GM12878 (cell line): ENCODE measurements around the gene CCDC159. TPM values are rescaled to one million over a fixed set of nuclear protein-coding genes. Genes with fewer than 3 reads are reported as not detected.

Experiments
- ATAC-seq: fragments of 200-7000 bp; cut with Tn5 transposase; 3 replicates; pipeline ENCODE4 v1.9.1; 2020; ENCODE audit warnings: mild to moderate bottlenecking, moderate library complexity
- BruUV-seq: library from RNA; stranded (reverse); fragments of 400-500 nt; replicated peaks from 2 replicates; lab custom pipeline; 2021; lab: Mats Ljungman, UMichigan
- CTCF ChIA-PET: fragments of 300-600 bp; sonication (Branson Sonifier 250); formaldehyde crosslinking; extraction: SDS; loops from one replicate; lab custom pipeline; 2021; ENCODE audit warnings: inconsistent platforms; lab: Yijun Ruan, JAX
- POLR2A ChIA-PET: fragments of 350-600 bp; formaldehyde crosslinking; extraction: SDS; loops from one replicate; lab custom pipeline; 2021; ENCODE audit warnings: inconsistent platforms; lab: Charles Lee
- RAD21 ChIA-PET: fragments of 300-600 bp; sonication (Branson Sonifier 250); formaldehyde crosslinking; loops from one replicate; lab custom pipeline; 2023; ENCODE audit warnings: antibody characterized with exemption; ENCODE audit not compliant: unreplicated experiment; lab: Charles Lee
- SMC1A ChIA-PET: fragments of 300-600 bp; sonication (Branson Sonifier 250); formaldehyde crosslinking; loops from one replicate; lab custom pipeline; 2023; ENCODE audit not compliant: unreplicated experiment, uncharacterized antibody; lab: Charles Lee
- DNase-seq: peaks from one replicate; pipeline ENCODE4 v3.0.0-alpha.2; 2011; ENCODE audit warnings: low read depth, low spot score
- FAIRE-seq: peaks from 3 replicates; lab custom pipeline; 2011; peaks lifted over from hg19 to GRCh38; lab: Jason Lieb, UNC
- H2AFZ ChIP-seq: 2 replicates; pipeline ENCODE4 v1.6.0; 2011; ENCODE audit warnings: low read depth, low read length, control low read depth; ENCODE audit not compliant: control insufficient read depth
- H3K27ac ChIP-seq: 2 replicates; pipeline ENCODE4 v1.5.1; 2011; ENCODE audit warnings: control low read depth; ENCODE audit not compliant: control insufficient read depth, insufficient read depth
- H3K27me3 ChIP-seq, 2 experiments: replicated peaks in 1 of 2; 2 replicates each; pipeline versions ENCODE4 v1.6.0 to v1.6.1; 2011; ENCODE audit warnings: low read length in 1 of 2; ENCODE audit not compliant: control insufficient read depth in 2 of 2, insufficient read depth in 2 of 2
- H3K36me3 ChIP-seq, 2 experiments: 2 replicates each; pipeline ENCODE4 v1.5.1; 2011; ENCODE audit warnings: low read length in 1 of 2; ENCODE audit not compliant: control insufficient read depth in 2 of 2, insufficient read depth in 2 of 2
- H3K4me1 ChIP-seq: 2 replicates; pipeline ENCODE4 v1.6.1; 2011; ENCODE audit warnings: mild to moderate bottlenecking, low read length, moderate library complexity, mixed read lengths; ENCODE audit not compliant: control insufficient read depth, insufficient read depth
- H3K4me2 ChIP-seq: 2 replicates; pipeline ENCODE4 v1.6.0; 2011; ENCODE audit warnings: control low read depth; ENCODE audit not compliant: control insufficient read depth, insufficient read depth
- H3K4me3 ChIP-seq: fragments of 200-600 bp; sonication (generic); 2 replicates; pipeline ENCODE4 v1.5.1; 2016
- H3K79me2 ChIP-seq: 2 replicates; pipeline ENCODE4 v1.6.0; 2011; ENCODE audit warnings: low read length; ENCODE audit not compliant: control insufficient read depth, insufficient read depth
- H3K9ac ChIP-seq: 2 replicates; pipeline ENCODE4 v1.8.0; 2011; ENCODE audit warnings: low read length, control low read depth, mixed read lengths; ENCODE audit not compliant: control insufficient read depth, insufficient read depth
- H3K9me3 ChIP-seq: replicated peaks from 3 replicates; pipeline ENCODE4 v1.5.1; 2011; ENCODE audit warnings: mild to moderate bottlenecking, low read length; ENCODE audit not compliant: control insufficient read depth, insufficient read depth
- H4K20me1 ChIP-seq: 2 replicates; pipeline ENCODE4 v1.6.0; 2011; ENCODE audit not compliant: control insufficient read depth, insufficient read depth
- BACH1 ChIP-seq: fragments of 450-650 bp; IDR thresholded peaks from 2 replicates; pipeline ENCODE4 v1.6.1; 2017; ENCODE audit warnings: mild to moderate bottlenecking, borderline replicate concordance
- BCL3 ChIP-seq: IDR thresholded peaks from 2 replicates; pipeline ENCODE4 v1.6.1; 2011; ENCODE audit warnings: borderline replicate concordance, low read depth, mild to moderate bottlenecking, moderate library complexity, low read length; ENCODE audit not compliant: insufficient read depth, poor library complexity, severe bottlenecking
- BHLHE40 ChIP-seq, 2 experiments: fragments of 450-650 bp in 1 of 2; IDR thresholded peaks; 2 replicates each; pipeline ENCODE4 v1.6.1; 2011 to 2017; ENCODE audit warnings: low read depth in 2 of 2, borderline replicate concordance in 1 of 2, improper control_type of control experiment in 1 of 2, low read length in 1 of 2, mild to moderate bottlenecking in 1 of 2
- CEBPB ChIP-seq, 2 experiments: fragments of 150-350 bp in 1 of 2; IDR thresholded peaks; 2 replicates each; pipeline ENCODE4 v1.6.1; 2012 to 2014; ENCODE audit warnings: low read depth in 2 of 2, low read length in 2 of 2, borderline replicate concordance in 1 of 2, inconsistent platforms in 1 of 2
- CHD2 ChIP-seq: IDR thresholded peaks from 2 replicates; pipeline ENCODE4 v1.6.1; 2011; ENCODE audit warnings: low read depth, low read length, improper control_type of control experiment, borderline replicate concordance
- JUND ChIP-seq: IDR thresholded peaks from 2 replicates; pipeline ENCODE4 v1.6.1; 2012; ENCODE audit warnings: low read depth, mild to moderate bottlenecking, low read length, improper control_type of control experiment, moderate library complexity
- PAX5 ChIP-seq: IDR thresholded peaks from 2 replicates; pipeline ENCODE4 v1.6.1; 2011; ENCODE audit warnings: low read depth, low read length, borderline replicate concordance
- POLR2AphosphoS5 ChIP-seq: IDR thresholded peaks from 2 replicates; pipeline ENCODE4 v1.6.1; 2011; ENCODE audit warnings: mild to moderate bottlenecking, low read length, inconsistent platforms
- RAD51 ChIP-seq: fragments of 450-650 bp; IDR thresholded peaks from 2 replicates; pipeline ENCODE4 v1.6.1; 2016; ENCODE audit warnings: moderate library complexity, mild to moderate bottlenecking, inconsistent platforms
- SMAD1 ChIP-seq: fragments of 450-650 bp; IDR thresholded peaks from 2 replicates; pipeline ENCODE4 v1.6.1; 2018; ENCODE audit warnings: mild to moderate bottlenecking, low read depth; ENCODE audit not compliant: partially characterized antibody
- SPI1 ChIP-seq: IDR thresholded peaks from 2 replicates; pipeline ENCODE4 v1.6.1; 2011; ENCODE audit warnings: low read depth, mild to moderate bottlenecking, low read length, moderate library complexity, borderline replicate concordance; ENCODE audit not compliant: insufficient read depth
- SREBF2 ChIP-seq: IDR thresholded peaks from 2 replicates; pipeline ENCODE4 v1.6.1; 2012; ENCODE audit warnings: mild to moderate bottlenecking, low read length
- TARDBP ChIP-seq: IDR thresholded peaks from 2 replicates; pipeline ENCODE4 v1.6.1; 2016; ENCODE audit warnings: borderline replicate concordance
- WRNIP1 ChIP-seq: IDR thresholded peaks from 2 replicates; pipeline ENCODE4 v1.6.1; 2011; ENCODE audit warnings: low read depth, low read length, improper control_type of control experiment, borderline replicate concordance
- ZNF207 ChIP-seq: fragments of 450-650 bp; IDR thresholded peaks from 2 replicates; pipeline ENCODE4 v1.6.1; 2014; ENCODE audit warnings: antibody characterized with exemption, mild to moderate bottlenecking, borderline replicate concordance
- WGBS: methylation state at CpG from one replicate; pipeline ENCODE4 v1.1.6; 2016; ENCODE audit warnings: low lambda C conversion rate; ENCODE audit not compliant: insufficient replicate concordance, insufficient coverage; ENCODE audit errors: missing lambda C conversion rate; 5-methylcytosine and 5-hydroxymethylcytosine counted together
- in situ Hi-C: fragments of 300-500 bp; cut with MboI; formaldehyde crosslinking; loops from 9 replicates; pipeline ENCODE4 v1.14.3; 2018; ENCODE audit warnings: mixed read lengths
- intact Hi-C: fragments of 100-400 bp; cut with micrococcal nuclease; formaldehyde crosslinking; loops from one replicate; pipeline ENCODE4 v1.14.2; 2022; ENCODE audit not compliant: unreplicated experiment
- polyA plus RNA-seq, 11 experiments: library from polyadenylated mRNA; depleted of rRNA in 4 of 11; unstranded in 6 of 11; stranded (reverse) in 5 of 11; fragments of >200 nt; fragmentation: Nextera tagmentation in 4 of 11; fragmentation: Illumina TruSeq in 1 of 11; extraction: Ambion mirVana in 4 of 11; extraction: Trizol in 1 of 11; gene quantifications; 1 replicate in 1 of 11; 2 replicates in 10 of 11; pipeline versions ENCODE4 v1.2.1 to v1.2.3, GENCODE V29; 2011 to 2016; ENCODE audit warnings: inconsistent platforms in 2 of 11, missing spikeins in 2 of 11, low read depth in 1 of 11
- total RNA-seq, 4 experiments: library from RNA; depleted of rRNA in 3 of 4; stranded (reverse); fragments of >200 nt in 3 of 4; fragmentation: Illumina TruSeq in 1 of 4; extraction: Trizol in 1 of 4; gene quantifications; 2 replicates each; pipeline versions ENCODE4 v1.2.1 to v1.2.3, GENCODE V29; 2013 to 2021
- TF ChIP-seq, protein P1 (sequence below): fragments of 450-650 bp; IDR thresholded peaks from 2 replicates; pipeline ENCODE4 v1.6.1; 2017; ENCODE audit warnings: mild to moderate bottlenecking, moderate library complexity

CCDC159 gene
- total and polyA plus RNA-seq, 10 of the 15 experiments (the other 5 are each of a cell fraction or from before 2014, with no cell fraction given), result 0.61 to 14.7 (median 10.1) TPM

DNA sequence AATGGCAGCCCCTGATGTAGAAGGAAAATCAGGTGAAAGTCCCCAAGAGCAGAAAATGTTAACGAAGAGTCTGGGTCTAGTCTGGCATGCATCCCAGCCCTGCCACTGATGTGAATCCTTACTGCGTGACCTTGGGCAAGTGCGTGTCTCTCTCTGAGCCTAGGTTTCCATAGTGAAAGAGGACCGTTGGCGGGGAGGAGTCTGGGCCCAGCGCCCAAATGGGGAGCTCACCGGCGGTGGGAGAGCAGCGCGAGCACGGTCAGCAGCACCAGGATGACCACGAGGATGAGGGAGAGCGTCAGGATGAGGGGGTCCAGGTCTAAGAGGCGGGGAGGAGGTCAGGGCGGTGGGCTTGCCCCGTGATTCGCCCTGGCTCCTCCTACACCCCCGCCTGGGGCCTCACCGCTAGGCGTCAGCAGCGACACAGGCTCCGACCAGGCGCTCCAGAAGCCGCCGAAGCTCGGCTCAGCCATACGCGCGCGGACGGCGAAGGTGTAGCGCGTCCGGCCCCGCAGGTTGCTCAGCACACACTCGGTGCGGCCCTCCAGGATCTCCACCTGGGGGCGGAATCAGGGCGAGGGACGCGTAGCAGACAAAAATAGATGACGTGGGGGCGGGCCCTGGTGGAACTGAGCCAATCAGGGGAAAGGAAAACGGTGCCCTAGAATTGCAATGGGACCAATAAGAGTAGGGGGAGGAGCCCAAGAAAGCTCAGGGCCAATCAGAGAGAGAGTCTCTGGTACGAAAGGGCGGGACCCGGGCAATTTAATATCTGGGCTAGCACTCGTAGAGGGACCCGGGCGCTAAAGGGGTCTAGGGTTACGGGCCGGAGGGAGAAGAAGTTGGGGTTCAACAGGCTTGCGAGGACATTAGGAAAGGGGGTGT lies 34.6 kb downstream of the CCDC159 start:
- FAIRE-seq, result peak; percentile 88
- H3K27me3 ChIP-seq, result peaks cover 0 to 5% of the 10 kb centered on the region in 2 experiments; a peak in 2 of 4 replicates
- DNase-seq, result peak; percentile 95
- H3K9me3 ChIP-seq, result no peaks in the 10 kb centered on the region
- WGBS, result 2% methylated on average over 54 of the region's 54 CpGs
- H3K4me1 ChIP-seq, result peaks cover 27% of the 10 kb centered on the region
- H4K20me1 ChIP-seq, result no peaks in the 10 kb centered on the region
- RAD21 ChIA-PET, result interaction anchor here (0.5 to 2.1 kb wide), 29 partner anchors 35 to 207 kb away, joined by 3 to 43 read pairs (median 4); partner anchors contain the start of genes CCDC159, ECSIT, ELOF1 and ODAD3
- POLR2A ChIA-PET, result interaction anchor here (0.5 to 2.8 kb wide), 16 partner anchors 10 to 413 kb away, joined by 3 to 14 read pairs (median 4); partner anchors contain the start of genes CCDC159, ECSIT, ODAD3 and PRKCSH
- SMC1A ChIA-PET, result interaction anchor here (0.6 to 2.7 kb wide), 19 partner anchors 10 to 292 kb away, joined by 3 to 29 read pairs (median 3); partner anchors contain the start of genes LDLR, ODAD3, PRKCSH and RAB3D
- H3K36me3 ChIP-seq, result no peaks in the 10 kb centered on the region
- no TSS peak for BruUV-seq
- ATAC-seq, result peak; percentile 89
- intact Hi-C loops, result loop anchor here (2.0 to 5.0 kb wide), 5 partner anchors 54 to 201 kb away; partner anchors contain the start of genes ODAD3 and PRKCSH
- CTCF ChIA-PET, result interaction anchor here (0.6 to 4.6 kb wide), 47 partner anchors 10 to 1410 kb away, joined by 3 to 76 read pairs (median 4); partner anchors contain the start of genes CCDC159, ELAVL3, ELOF1 and JUNB
- H3K9ac ChIP-seq, result peak overlapping the region; percentile 88
- peak overlapping the region; percentile 96 for H2AFZ ChIP-seq
- in situ Hi-C loops, result no loop called here
- H3K4me3 ChIP-seq, result peak overlapping the region; percentile 79
- H3K27ac ChIP-seq, result peak overlapping the region; percentile 88
- peak overlapping the region; percentile 96 for H3K4me2 ChIP-seq
- peaks cover 6% of the 10 kb centered on the region for H3K79me2 ChIP-seq
- TF ChIP-seq PAX5, result no peak
- TF ChIP-seq SMAD1, result no peak
- TF ChIP-seq, protein P1, sequence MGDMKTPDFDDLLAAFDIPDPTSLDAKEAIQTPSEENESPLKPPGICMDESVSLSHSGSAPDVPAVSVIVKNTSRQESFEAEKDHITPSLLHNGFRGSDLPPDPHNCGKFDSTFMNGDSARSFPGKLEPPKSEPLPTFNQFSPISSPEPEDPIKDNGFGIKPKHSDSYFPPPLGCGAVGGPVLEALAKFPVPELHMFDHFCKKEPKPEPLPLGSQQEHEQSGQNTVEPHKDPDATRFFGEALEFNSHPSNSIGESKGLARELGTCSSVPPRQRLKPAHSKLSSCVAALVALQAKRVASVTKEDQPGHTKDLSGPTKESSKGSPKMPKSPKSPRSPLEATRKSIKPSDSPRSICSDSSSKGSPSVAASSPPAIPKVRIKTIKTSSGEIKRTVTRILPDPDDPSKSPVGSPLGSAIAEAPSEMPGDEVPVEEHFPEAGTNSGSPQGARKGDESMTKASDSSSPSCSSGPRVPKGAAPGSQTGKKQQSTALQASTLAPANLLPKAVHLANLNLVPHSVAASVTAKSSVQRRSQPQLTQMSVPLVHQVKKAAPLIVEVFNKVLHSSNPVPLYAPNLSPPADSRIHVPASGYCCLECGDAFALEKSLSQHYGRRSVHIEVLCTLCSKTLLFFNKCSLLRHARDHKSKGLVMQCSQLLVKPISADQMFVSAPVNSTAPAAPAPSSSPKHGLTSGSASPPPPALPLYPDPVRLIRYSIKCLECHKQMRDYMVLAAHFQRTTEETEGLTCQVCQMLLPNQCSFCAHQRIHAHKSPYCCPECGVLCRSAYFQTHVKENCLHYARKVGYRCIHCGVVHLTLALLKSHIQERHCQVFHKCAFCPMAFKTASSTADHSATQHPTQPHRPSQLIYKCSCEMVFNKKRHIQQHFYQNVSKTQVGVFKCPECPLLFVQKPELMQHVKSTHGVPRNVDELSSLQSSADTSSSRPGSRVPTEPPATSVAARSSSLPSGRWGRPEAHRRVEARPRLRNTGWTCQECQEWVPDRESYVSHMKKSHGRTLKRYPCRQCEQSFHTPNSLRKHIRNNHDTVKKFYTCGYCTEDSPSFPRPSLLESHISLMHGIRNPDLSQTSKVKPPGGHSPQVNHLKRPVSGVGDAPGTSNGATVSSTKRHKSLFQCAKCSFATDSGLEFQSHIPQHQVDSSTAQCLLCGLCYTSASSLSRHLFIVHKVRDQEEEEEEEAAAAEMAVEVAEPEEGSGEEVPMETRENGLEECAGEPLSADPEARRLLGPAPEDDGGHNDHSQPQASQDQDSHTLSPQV, result no peak
- TF ChIP-seq ZNF207, result peak; percentile 91
- TF ChIP-seq WRNIP1, result no peak
- TF ChIP-seq BHLHE40 (IDR thresholded peaks at IDR 0.05; ENCODE audit: borderline replicate concordance in 1 of 2, low read depth in 2 of 2, low read length in 1 of 2), result peak; percentile 62 to 71; a peak in 3 of 4 replicates
- TF ChIP-seq JUND, result no peak
- TF ChIP-seq TARDBP, result peak; percentile 77; the same call in 1 of the 2 replicates
- peak; percentile 90 for TF ChIP-seq CHD2
- peak; percentile 75 for TF ChIP-seq BACH1
- TF ChIP-seq POLR2AphosphoS5, result peak; percentile 68; the same call in 1 of the 2 replicates
- no peak for TF ChIP-seq RAD51
- no peak for TF ChIP-seq SPI1
- 0 out of 2 replicates have a peak, but pooled peaks have one; percentile 40 for TF ChIP-seq SREBF2
- TF ChIP-seq CEBPB (IDR thresholded peaks at IDR 0.05; ENCODE audit: borderline replicate concordance in 1 of 2, low read depth in 2 of 2, low read length in 2 of 2), result no peak
- no peak for TF ChIP-seq BCL3
